Tibial nerve (tissue), 4 donors: ENCODE data around the gene OR10H2. TPM values are rescaled to one million over a fixed set of nuclear protein-coding genes. Genes with fewer than 3 reads are reported as not detected.
"Not testable (repeated sequence)": the region's sequence is repeated elsewhere in the genome, so short reads cannot be mapped to it uniquely, and the experiment has no call there.

Experiments
- DNase-seq, 2 donors: peaks; one replicate each; pipeline ENCODE4 v3.0.0-alpha.2; 2019; ENCODE audit warnings: low spot score in 2 of 2
- H3K27ac ChIP-seq, 4 donors: fragments of 200-600 bp; sonication (generic) in 3 of 4; one replicate each; pipeline ENCODE4 v1.5.1; 2017 to 2019; ENCODE audit warnings: mild to moderate bottlenecking in 1 of 4
- H3K27me3 ChIP-seq, 2 donors: fragments of 200-600 bp; sonication (generic) in 1 of 2; one replicate each; pipeline versions ENCODE4 v1.5.1 to v1.6.0; 2017 to 2019
- H3K36me3 ChIP-seq, 3 donors: fragments of 200-600 bp; sonication (generic); one replicate each; pipeline ENCODE4 v1.5.1; 2018 to 2019
- H3K4me1 ChIP-seq, 4 donors: fragments of 200-600 bp; sonication (generic) in 3 of 4; one replicate each; pipeline ENCODE4 v1.5.1; 2017 to 2019
- H3K4me3 ChIP-seq, 4 donors: fragments of 200-600 bp; sonication (generic) in 3 of 4; one replicate each; pipeline ENCODE4 v1.5.1; 2017 to 2019; ENCODE audit warnings: mild to moderate bottlenecking in 1 of 4, moderate library complexity in 1 of 4
- H3K9me3 ChIP-seq, 4 donors: fragments of 200-600 bp; sonication (generic) in 3 of 4; one replicate each; pipeline ENCODE4 v1.5.1; 2017 to 2019
- EP300 ChIP-seq, 2 donors: sonication (generic); formaldehyde crosslinking; IDR thresholded peaks; one replicate each; pipeline ENCODE4 v1.6.1; 2017; ENCODE audit warnings: antibody characterized with exemption in 2 of 2, mild to moderate bottlenecking in 1 of 2
- POLR2A ChIP-seq, 2 donors: fragments of 450-650 bp; IDR thresholded peaks; one replicate each; pipeline ENCODE4 v1.6.1; 2017; ENCODE audit warnings: antibody characterized with exemption in 2 of 2, mild to moderate bottlenecking in 2 of 2, moderate library complexity in 2 of 2
- WGBS, 2 donors: methylation state at CpG; one replicate each; pipeline ENCODE4 v1.1.5; 2018; 5-methylcytosine and 5-hydroxymethylcytosine counted together
- total RNA-seq, 4 donors: library from RNA; depleted of rRNA; stranded (reverse); fragments of >200 nt; gene quantifications; one replicate each; pipeline ENCODE4 v1.1.0, GENCODE V29; 2016
- TF ChIP-seq, protein P1 (sequence below), 5 experiments: fragments of 200-600 bp in 3 of 5; fragments of 450-650 bp in 2 of 5; sonication (generic) in 3 of 5; IDR thresholded peaks; one replicate each; pipeline ENCODE4 v1.5.1; 2016 to 2019; ENCODE audit warnings: antibody characterized with exemption in 5 of 5, mild to moderate bottlenecking in 3 of 5, moderate library complexity in 2 of 5

OR10H2 gene, protein sequence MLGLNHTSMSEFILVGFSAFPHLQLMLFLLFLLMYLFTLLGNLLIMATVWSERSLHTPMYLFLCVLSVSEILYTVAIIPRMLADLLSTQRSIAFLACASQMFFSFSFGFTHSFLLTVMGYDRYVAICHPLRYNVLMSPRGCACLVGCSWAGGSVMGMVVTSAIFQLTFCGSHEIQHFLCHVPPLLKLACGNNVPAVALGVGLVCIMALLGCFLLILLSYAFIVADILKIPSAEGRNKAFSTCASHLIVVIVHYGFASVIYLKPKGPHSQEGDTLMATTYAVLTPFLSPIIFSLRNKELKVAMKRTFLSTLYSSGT
- total RNA-seq = not detected

DNA sequence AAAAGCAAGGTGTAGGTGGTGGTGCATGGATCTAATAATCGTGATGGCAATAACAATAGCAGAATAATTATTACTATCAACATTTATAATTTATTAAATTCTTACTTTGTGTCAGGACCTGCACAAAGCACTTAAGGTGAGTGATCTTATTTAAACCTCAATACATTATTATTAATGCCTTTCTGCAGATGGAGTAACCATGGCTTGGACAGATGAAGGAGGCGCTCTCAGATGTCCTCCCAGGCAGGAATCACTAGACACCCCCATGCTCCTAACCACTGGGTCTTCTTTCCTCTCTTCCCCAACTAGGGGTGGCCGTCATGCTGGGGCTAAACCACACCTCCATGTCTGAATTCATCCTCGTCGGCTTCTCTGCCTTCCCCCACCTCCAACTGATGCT is at the start of gene OR10H2:
Gene OR10H2 (plus strand): TSS at position 301 of the 400 bp plus-strand sequence. CDS start 20 bp downstream, at position 321.
- peaks cover 0 to 8% of the 10 kb centered on the region in 2 donors for H3K27me3 ChIP-seq
- H3K9me3 ChIP-seq = no peaks in the 10 kb centered on the region
- 73 to 79% methylated on average over 5 of the region's 5 CpGs for WGBS, 2 donors
- TF ChIP-seq EP300 (IDR thresholded peaks at IDR 0.05) (no peak), POLR2A (IDR thresholded peaks at IDR 0.05) (no peak)
- TF ChIP-seq, protein P1, sequence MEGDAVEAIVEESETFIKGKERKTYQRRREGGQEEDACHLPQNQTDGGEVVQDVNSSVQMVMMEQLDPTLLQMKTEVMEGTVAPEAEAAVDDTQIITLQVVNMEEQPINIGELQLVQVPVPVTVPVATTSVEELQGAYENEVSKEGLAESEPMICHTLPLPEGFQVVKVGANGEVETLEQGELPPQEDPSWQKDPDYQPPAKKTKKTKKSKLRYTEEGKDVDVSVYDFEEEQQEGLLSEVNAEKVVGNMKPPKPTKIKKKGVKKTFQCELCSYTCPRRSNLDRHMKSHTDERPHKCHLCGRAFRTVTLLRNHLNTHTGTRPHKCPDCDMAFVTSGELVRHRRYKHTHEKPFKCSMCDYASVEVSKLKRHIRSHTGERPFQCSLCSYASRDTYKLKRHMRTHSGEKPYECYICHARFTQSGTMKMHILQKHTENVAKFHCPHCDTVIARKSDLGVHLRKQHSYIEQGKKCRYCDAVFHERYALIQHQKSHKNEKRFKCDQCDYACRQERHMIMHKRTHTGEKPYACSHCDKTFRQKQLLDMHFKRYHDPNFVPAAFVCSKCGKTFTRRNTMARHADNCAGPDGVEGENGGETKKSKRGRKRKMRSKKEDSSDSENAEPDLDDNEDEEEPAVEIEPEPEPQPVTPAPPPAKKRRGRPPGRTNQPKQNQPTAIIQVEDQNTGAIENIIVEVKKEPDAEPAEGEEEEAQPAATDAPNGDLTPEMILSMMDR (IDR thresholded peaks at IDR 0.05) = no peak
- H3K36me3 ChIP-seq = no peaks in the 10 kb centered on the region
- no peak for DNase-seq
- H3K4me1 ChIP-seq = no peaks in the 10 kb centered on the region
- H3K27ac ChIP-seq = no peak within 1 kb of the TSS
- no peak within 1 kb of the TSS for H3K4me3 ChIP-seq

DNA sequence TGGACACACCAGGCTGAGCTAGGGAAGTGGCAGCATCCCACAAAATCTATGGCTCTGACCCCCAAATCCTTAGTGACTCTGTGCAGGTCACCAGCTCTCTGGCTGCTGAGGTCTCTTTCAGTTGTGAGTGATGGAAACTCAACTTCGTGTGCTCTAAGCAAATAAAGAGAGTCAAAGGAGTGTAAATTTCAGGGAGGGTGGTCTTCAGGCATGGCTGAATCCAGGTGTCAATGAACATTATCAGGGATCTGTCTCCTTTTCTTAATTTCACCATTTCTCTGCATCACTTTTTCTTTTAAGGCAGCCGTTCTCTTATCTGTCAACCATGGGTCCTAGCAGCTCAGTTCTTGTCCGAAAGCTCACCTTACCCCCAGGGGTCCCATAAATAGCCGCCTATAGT is 48.7 kb upstream of the OR10H2 start:
- H3K4me1 ChIP-seq = no peaks in the 10 kb centered on the region
- H3K27ac ChIP-seq = no peak overlapping the region
- DNase-seq = no peak
- no peaks in the 10 kb centered on the region for H3K9me3 ChIP-seq
- peaks cover 0 to 47% (median 0%) of the 10 kb centered on the region in 3 donors for H3K36me3 ChIP-seq
- no peaks in the 10 kb centered on the region for H3K27me3 ChIP-seq
- TF ChIP-seq EP300 (IDR thresholded peaks at IDR 0.05) (no peak), POLR2A (IDR thresholded peaks at IDR 0.05) (no peak)
- TF ChIP-seq, protein P1 (IDR thresholded peaks at IDR 0.05) = no peak
- WGBS, 2 donors = 18% methylated on average over 4 of the region's 4 CpGs
- no peak overlapping the region for H3K4me3 ChIP-seq

DNA sequence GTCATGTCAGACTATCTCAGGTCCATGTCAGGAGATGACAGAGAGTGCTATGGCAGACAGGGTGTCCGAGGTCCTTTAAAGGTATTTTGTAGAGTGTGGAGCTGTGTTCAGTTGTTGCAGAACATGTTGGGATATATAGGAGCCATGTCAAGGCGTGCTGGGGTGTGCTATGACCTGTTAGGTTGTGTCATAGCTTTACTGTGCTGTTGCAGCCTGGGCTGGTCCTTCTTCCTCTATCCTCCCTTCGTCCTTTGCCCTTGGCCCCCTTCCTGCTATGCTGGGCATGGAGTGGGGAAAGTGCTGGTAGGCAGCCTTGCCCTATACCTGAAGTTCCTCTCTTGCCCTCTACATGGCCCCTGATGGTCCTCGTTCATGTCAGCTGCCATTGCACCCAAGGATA is 48.0 kb upstream of the OR10H2 start:
- not testable (repeated sequence) for H3K4me1 ChIP-seq, H3K27ac ChIP-seq, DNase-seq, H3K9me3 ChIP-seq, H3K4me3 ChIP-seq, H3K27me3 ChIP-seq
- peaks cover 0 to 55% (median 0%) of the 10 kb centered on the region in 3 donors for H3K36me3 ChIP-seq
- 64 to 74% methylated on average over 4 of the region's 4 CpGs for WGBS, 2 donors

DNA sequence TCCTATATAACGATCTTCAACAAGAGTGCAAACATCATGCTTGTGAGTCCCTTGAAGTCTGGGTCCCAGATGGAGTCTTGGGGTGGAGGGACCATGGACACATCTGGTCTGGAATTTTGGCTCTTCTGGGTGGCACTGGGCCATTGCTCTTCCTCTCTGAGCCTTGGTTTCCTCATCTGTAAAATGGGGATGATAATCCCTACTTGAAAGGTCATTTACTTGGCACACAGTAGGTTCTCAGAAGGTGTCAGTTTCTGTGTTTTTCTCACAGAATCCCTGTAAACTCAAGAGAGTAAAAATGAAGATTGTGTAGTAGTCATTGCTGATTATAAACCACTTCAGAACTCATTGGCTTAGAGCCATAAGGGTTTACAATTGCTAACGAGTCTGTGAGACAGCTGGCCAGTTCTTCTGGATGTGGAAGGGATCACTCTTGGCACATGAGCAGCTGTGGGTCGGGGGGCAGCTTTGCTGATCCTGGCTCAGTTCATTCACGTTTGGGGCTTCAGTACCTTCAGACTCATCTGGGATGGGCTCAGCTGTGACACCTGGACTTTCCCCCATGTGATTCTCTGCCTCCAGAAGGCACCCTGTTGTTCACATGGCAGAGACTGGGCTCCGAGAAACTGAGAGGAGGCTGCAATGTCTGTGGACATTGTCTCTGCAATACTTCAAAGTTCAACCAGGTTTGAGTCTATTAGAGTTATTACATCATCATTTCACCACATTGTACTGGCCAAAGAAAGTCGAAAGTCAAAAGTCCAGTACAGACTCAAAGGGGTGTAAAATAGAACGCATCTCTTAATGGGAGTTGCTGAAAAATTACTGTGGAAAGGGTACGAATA is 47.1 kb upstream of the OR10H2 start:
- Histone ChIP-seq H3K9me3 (no peaks in the 10 kb centered on the region), H3K27ac (no peak overlapping the region), H3K4me1 (no peaks in the 10 kb centered on the region), H3K36me3 (peaks cover 0 to 64% (median 0%) of the 10 kb centered on the region in 3 donors), H3K27me3 (no peaks in the 10 kb centered on the region), H3K4me3 (no peak overlapping the region)
- DNase-seq = no peak
- TF ChIP-seq, protein P1 (IDR thresholded peaks at IDR 0.05) = no peak
- TF ChIP-seq EP300 (IDR thresholded peaks at IDR 0.05) (no peak), POLR2A (IDR thresholded peaks at IDR 0.05) (no peak)
- 49 to 58% methylated on average over 8 of the region's 8 CpGs for WGBS, 2 donors

DNA sequence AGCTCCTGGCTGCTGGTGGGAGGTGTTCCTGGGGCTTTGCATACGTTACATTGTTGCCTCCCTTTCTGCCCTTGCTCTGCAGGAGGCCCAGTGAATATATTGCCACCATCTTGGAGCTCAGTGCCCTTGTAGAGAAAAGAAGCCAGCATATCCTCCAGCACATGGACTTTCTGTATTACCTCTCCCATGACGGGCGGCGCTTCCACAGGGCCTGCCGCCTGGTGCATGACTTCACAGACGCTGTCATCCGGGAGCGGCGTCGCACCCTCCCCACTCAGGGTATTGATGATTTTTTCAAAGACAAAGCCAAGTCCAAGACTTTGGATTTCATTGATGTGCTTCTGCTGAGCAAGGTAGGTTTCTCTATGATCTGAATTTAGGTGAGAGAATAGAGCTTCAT is 44.4 kb upstream of the OR10H2 start:
- 84 to 85% methylated on average over 10 of the region's 10 CpGs for WGBS, 2 donors
- no peak for TF ChIP-seq POLR2A (IDR thresholded peaks at IDR 0.05)
- no peak for TF ChIP-seq EP300 (IDR thresholded peaks at IDR 0.05)
- TF ChIP-seq, protein P1 (IDR thresholded peaks at IDR 0.05) = no peak
- no peaks in the 10 kb centered on the region for H3K4me1 ChIP-seq
- H3K27ac ChIP-seq = no peak overlapping the region
- H3K9me3 ChIP-seq = peaks cover 0 to 20% (median 0%) of the 10 kb centered on the region in 4 donors
- no peak for DNase-seq
- peaks cover 0 to 86% (median 0%) of the 10 kb centered on the region in 3 donors for H3K36me3 ChIP-seq
- H3K4me3 ChIP-seq = no peak overlapping the region
- no peaks in the 10 kb centered on the region for H3K27me3 ChIP-seq
